HG03457 (cell line): ENCODE measurements around the gene PNPLA1.

Experiments used
- ATAC-seq: cut with Tn5 transposase; IDR thresholded peaks from one replicate; pipeline ENCODE4 v1.9.1; 2021; ENCODE audit warnings: moderate number of reproducible peaks; ENCODE audit not compliant: unreplicated experiment

PNPLA1 gene

GRCh38 chr6:36284359-36284758 lies 14.5 kb downstream of the PNPLA1 start:
- ATAC-seq, result no peak

DNA sequence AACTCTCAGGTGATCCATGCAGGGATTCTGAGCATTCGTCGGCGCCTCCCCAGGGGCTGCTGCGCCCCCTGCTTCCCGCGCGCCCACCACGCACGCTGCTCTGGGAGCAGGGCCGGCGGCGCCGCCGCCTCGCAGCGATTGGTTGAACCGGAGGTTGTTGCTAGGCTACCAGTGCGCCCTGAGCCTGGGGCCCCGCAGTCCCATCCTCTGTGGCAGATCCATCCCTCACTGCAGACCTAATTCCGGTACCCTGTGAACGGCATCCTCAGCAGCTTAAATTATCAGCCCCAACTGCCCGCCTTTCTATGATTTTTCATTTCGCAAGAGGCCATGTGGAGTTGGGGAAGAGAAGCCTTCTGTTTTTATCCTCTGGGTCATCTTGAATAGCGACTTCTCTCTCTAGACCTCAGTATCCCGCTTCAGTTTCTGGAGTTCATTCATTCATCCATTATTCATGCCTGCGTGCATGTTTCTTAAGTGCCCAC lies 15.4 kb downstream of the PNPLA1 start:
- no peak for ATAC-seq

DNA sequence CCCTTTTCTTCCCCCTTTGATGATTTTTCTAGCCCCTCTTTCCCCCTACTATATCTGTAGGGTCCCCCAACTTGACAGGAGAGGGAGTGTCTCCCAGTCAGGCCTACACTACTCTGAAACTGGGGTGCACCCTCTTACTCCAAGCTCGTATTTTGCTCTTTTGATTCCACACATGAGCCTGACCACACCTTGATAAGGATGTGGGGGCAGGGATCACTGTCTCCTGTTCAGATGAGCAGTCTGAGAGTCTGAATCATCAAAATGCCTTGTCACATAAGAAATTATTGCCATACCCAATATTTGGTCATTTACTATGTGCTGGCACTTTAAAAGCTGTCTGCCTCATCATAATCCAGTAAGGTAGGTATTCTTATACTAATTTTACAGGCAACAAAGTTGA lies 15.9 kb downstream of the PNPLA1 start:
- no peak for ATAC-seq

DNA sequence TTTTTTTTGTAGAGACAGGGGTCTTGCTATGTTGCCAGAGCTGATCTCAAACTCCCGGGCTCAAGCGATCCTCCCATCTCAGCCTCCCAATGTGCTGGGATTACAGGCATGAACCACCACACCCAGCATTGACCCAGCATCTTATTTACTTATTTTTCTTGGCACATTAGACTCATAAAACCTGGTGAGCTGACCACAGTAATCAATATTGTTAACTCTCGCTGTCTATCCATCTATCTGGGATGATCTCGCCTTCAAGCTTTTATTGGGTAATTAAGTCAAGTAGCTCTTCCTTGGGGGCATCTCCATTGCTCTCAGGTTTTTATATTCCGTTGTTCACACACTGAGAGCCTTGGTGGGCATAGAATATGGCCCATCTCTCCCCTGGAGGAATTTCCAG lies 17.0 kb downstream of the PNPLA1 start:
- ATAC-seq, result no peak

DNA sequence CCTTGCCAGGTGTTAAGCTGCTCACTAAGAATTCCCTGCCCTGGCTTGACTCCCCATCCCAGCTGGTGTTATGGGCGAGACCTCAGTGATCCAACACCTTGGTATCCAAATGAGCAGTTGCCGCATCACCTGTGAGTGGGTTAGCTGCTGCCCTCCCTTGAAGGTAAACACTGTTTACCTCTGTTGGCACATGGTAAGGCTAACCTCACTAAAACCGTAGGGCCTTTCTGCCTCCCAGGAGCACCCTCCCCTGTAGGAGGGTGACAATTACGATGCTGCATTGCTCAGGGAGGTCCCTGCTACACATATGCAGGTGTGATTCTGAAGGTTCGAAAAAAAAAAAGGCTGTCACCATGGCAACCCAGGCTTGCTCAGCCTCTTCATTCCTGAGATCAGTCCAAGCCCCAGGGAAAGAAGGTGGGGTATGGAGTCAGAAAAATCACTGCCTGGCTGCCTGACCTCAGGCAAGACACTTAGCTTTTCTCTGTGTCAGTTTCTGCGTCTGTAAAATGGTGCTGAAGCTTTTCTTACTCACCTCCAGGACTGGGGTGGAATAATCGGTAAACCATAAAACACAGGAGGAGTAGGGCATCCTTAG lies 19.5 kb downstream of the PNPLA1 start:
- ATAC-seq, result no peak

- ATAC-seq, result no peak
Observed at GRCh38 chr6:36290668-36291620, 21.1 kb downstream of the PNPLA1 start.

GRCh38 chr6:36292170-36292569 lies 22.3 kb downstream of the PNPLA1 start:
- no peak for ATAC-seq

- no peak for ATAC-seq
Observed at GRCh38 chr6:36296240-36296639, 26.4 kb downstream of the PNPLA1 start.

DNA sequence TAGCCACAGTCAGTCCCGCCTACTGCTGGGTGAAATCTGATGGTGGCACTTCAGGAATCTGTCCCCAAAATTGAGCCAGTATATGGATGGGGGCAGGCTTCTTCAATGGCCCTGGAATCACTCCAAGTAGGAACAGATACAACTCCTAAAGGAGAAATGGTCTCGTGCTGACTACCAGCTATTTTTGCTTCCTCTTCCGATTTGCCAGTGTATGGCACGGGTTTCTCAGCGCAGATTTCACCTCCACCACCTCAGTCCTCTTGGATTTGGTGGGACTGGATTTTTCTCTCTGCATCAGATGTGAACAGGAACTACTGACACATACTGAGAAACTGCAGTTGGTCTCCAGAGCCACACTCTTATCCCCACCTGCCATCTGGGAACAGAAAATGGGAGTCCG lies 27.2 kb downstream of the PNPLA1 start:
- no peak for ATAC-seq

- ATAC-seq, result no peak
Observed at GRCh38 chr6:36297511-36297910, 27.7 kb downstream of the PNPLA1 start.

GRCh38 chr6:36298027-36298426 lies 28.2 kb downstream of the PNPLA1 start:
- no peak for ATAC-seq

DNA sequence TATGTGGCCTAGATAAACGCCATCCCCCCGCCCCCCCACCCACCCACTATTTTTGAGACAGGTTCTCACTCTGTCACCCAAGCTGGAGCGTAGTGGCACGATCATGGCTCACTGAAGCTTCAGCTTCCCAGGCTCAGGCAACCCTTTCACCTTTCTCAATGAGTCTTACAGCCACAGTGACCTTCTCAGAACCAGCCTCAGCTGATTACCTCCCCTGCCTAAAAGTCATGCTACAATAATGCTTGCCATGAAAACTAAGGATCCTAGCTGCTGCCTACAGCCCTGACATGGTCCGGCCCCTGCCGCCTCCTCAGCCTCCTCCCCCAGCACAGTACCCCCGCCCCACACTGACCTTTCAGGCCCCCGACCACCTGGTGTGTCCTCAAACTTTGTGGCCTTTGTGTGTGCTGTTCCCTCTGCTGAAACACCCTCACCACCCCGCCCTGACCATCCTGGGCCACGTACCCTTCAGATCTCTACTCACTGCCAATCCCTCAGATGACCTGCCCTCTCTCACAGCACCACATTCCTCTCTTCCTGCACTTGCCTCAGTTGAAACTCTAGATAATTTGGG lies 31.3 kb downstream of the PNPLA1 start:
- no peak for ATAC-seq

DNA sequence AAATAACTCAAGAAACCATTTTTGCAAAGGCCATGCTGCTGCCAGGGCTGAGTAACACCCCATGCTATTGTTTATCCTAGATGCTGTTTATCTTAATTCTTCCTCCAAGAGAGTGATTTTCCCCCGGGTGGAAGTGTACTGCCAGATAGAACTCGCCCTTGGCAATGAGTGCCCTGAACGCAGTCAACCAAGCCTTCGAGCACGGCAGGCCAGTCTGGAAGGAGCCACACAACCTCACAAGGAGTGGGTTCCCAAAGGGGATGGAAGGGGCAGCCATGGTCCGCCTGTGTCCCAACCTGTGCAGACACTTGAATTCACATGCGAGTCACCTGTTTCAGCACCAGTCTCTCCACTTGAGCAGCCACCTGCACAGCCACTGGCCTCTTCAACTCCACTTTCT lies 31.9 kb downstream of the PNPLA1 start:
- no peak for ATAC-seq

- ATAC-seq, result no peak
Observed at GRCh38 chr6:36302227-36302976, 32.5 kb downstream of the PNPLA1 start.

- no peak for ATAC-seq
Observed at GRCh38 chr6:36305885-36306284, 36.0 kb downstream of the PNPLA1 start.

GRCh38 chr6:36306375-36306774 lies 36.5 kb downstream of the PNPLA1 start:
- no peak for ATAC-seq

DNA sequence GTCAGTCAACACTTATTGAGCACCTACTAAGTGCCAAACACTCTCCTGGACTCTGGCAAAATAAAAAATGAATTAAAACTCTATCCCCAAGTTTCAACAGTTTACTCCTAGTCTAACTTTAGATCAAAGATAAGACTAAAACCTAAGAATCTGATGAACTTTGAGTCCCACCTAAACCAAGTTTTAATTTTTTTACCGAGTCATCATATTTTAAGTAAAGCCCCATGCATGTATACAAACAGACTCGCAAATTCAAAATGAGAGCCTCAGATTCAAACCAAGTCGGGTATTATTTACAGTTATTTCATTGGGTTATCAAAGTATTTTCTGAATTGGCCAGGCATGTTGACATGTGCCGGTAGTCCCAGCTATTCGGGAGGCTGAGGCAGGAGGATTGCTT lies 38.7 kb downstream of the PNPLA1 start:
- ATAC-seq, result no peak

DNA sequence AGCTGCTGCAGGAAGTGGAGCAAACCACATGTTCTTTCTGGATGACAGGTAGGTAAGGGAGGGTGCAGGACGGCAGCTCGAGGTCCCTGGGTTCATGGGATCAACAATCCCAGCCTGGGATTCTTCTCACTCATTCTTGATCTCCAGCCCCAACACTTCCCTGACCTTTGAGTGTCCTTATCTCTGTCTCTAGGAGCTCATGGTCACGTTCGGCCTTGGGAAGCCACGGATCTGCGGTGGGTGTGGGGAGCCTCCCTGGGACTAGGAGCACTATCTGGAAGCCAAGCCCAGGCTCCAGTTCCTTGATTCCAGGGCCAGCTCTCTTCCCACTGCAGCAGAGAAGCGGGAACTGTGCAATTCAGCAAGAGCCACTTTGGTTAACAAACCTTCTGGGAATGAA lies 39.3 kb downstream of the PNPLA1 start:
- no peak for ATAC-seq

- ATAC-seq, result no peak
Observed at GRCh38 chr6:36309900-36310299, 40.0 kb downstream of the PNPLA1 start.

- ATAC-seq, result no peak
Observed at GRCh38 chr6:36312854-36313648, 43.2 kb downstream of the PNPLA1 start.

- ATAC-seq, result no peak
Observed at GRCh38 chr6:36313649-36313936, 43.7 kb downstream of the PNPLA1 start.
